Measurements from ENCODE around the gene PGLYRP3. TPM values are rescaled to one million over a fixed set of nuclear protein-coding genes. Genes with fewer than 3 reads are reported as not detected.

Gene PGLYRP3
- total and polyA plus RNA-seq, 2 experiments from 2014 or later: not detected

GRCh38 chr1:153293480-153293775 is 19.3 kb downstream of the PGLYRP3 start:
- Histone ChIP-seq H3K4me1 (ENCODE audit: insufficient read depth) (no peaks in the 10 kb centered on the region), H3K4me2 (no peak overlapping the region), H2AFZ (peak overlapping the region; percentile 97), H3K27ac (ENCODE audit: low read depth) (no peak overlapping the region), H3K9me2 (ENCODE audit: insufficient read depth) (no peaks in the 10 kb centered on the region), H3K4me3 (no peak overlapping the region), H4K20me1 (replicated peaks; ENCODE audit: insufficient read depth) (no peaks in the 10 kb centered on the region), H3K27me3 (ENCODE audit: insufficient read depth) (no peaks in the 10 kb centered on the region), H3F3A (replicated peaks; ENCODE audit: low read depth) (no peaks in the 10 kb centered on the region), H3K36me3 (ENCODE audit: insufficient read depth) (no peaks in the 10 kb centered on the region), H3K79me2 (replicated peaks; ENCODE audit: insufficient read depth) (no peaks in the 10 kb centered on the region)
- TF ChIP-seq ZNF331 (CRISPR knock-in tag; IDR thresholded peaks at IDR 0.05; ENCODE audit: low read depth): no peak
- Mint-ChIP-seq H3K27me3 (ENCODE audit: insufficient read depth, low read depth, poor library complexity) (peaks cover 9% of the 10 kb centered on the region), H3K36me3 (ENCODE audit: low read depth) (no peaks in the 10 kb centered on the region), H3K9me3 (no peaks in the 10 kb centered on the region), H3K4me1 (peaks cover 5% of the 10 kb centered on the region), H3K27ac (no peak overlapping the region), H3K4me3 (no peak overlapping the region)
- DNase-seq (ENCODE audit: low spot score) (no peak), ATAC-seq (no peak)

- H3K9me2 ChIP-seq (ENCODE audit: insufficient read depth): no peaks in the 10 kb centered on the region
- no peaks in the 10 kb centered on the region for H3K27me3 ChIP-seq (ENCODE audit: insufficient read depth)
- H3K4me3 ChIP-seq: no peak overlapping the region
- Mint-ChIP-seq H3K4me1 (peaks cover 8% of the 10 kb centered on the region), H3K27ac (no peak overlapping the region), H3K36me3 (ENCODE audit: low read depth) (no peaks in the 10 kb centered on the region), H3K27me3 (ENCODE audit: insufficient read depth, low read depth, poor library complexity) (peaks cover 9% of the 10 kb centered on the region), H3K9me3 (no peaks in the 10 kb centered on the region), H3K4me3 (no peak overlapping the region)
- H3K79me2 ChIP-seq (replicated peaks; ENCODE audit: insufficient read depth): no peaks in the 10 kb centered on the region
- no peaks in the 10 kb centered on the region for H3F3A ChIP-seq (replicated peaks; ENCODE audit: low read depth)
- H3K4me1 ChIP-seq (ENCODE audit: insufficient read depth): no peaks in the 10 kb centered on the region
- H3K4me2 ChIP-seq: peak overlapping the region; percentile 55; the same call in 1 of the 2 replicates
- DNase-seq (ENCODE audit: low spot score): peak; percentile 61
- H2AFZ ChIP-seq: peak overlapping the region; percentile 97
- no peak overlapping the region for H3K27ac ChIP-seq (ENCODE audit: low read depth)
- no peak for TF ChIP-seq POLR2AphosphoS5 (IDR thresholded peaks at IDR 0.05; ENCODE audit: low read depth)
- TF ChIP-seq, protein P1, sequence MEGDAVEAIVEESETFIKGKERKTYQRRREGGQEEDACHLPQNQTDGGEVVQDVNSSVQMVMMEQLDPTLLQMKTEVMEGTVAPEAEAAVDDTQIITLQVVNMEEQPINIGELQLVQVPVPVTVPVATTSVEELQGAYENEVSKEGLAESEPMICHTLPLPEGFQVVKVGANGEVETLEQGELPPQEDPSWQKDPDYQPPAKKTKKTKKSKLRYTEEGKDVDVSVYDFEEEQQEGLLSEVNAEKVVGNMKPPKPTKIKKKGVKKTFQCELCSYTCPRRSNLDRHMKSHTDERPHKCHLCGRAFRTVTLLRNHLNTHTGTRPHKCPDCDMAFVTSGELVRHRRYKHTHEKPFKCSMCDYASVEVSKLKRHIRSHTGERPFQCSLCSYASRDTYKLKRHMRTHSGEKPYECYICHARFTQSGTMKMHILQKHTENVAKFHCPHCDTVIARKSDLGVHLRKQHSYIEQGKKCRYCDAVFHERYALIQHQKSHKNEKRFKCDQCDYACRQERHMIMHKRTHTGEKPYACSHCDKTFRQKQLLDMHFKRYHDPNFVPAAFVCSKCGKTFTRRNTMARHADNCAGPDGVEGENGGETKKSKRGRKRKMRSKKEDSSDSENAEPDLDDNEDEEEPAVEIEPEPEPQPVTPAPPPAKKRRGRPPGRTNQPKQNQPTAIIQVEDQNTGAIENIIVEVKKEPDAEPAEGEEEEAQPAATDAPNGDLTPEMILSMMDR (conservative IDR thresholded peaks at IDR 0.05; ENCODE audit: low read depth in 2 of 2): peak; percentile 23 to 29; a peak in 3 of 4 replicates
- no peaks in the 10 kb centered on the region for H4K20me1 ChIP-seq (replicated peaks; ENCODE audit: insufficient read depth)
- ATAC-seq: peak; percentile 76
- H3K36me3 ChIP-seq (ENCODE audit: insufficient read depth): no peaks in the 10 kb centered on the region
Measured at GRCh38 chr1:153292740-153293479, 19.8 kb downstream of the PGLYRP3 start.

- no peaks in the 10 kb centered on the region for H3K9me3 Mint-ChIP-seq
- no peaks in the 10 kb centered on the region for H3K36me3 Mint-ChIP-seq (ENCODE audit: low read depth)
- H3K36me3 ChIP-seq (ENCODE audit: insufficient read depth): no peaks in the 10 kb centered on the region
- H3K4me2 ChIP-seq: 0 out of 2 replicates have a peak overlapping the region, but pooled peaks have one; percentile 55
- no peak overlapping the region for H3K4me3 Mint-ChIP-seq
- peak overlapping the region; percentile 97 for H2AFZ ChIP-seq
- no peaks in the 10 kb centered on the region for H3K4me1 ChIP-seq (ENCODE audit: insufficient read depth)
- H3K4me3 ChIP-seq: no peak overlapping the region
- H3K79me2 ChIP-seq (replicated peaks; ENCODE audit: insufficient read depth): no peaks in the 10 kb centered on the region
- H3K4me1 Mint-ChIP-seq: peaks cover 8% of the 10 kb centered on the region
- ATAC-seq (no peak), DNase-seq (ENCODE audit: low spot score) (no peak)
- no peaks in the 10 kb centered on the region for H3K9me2 ChIP-seq (ENCODE audit: insufficient read depth)
- H4K20me1 ChIP-seq (replicated peaks; ENCODE audit: insufficient read depth): no peaks in the 10 kb centered on the region
- H3K27ac ChIP-seq (ENCODE audit: low read depth): no peak overlapping the region
- H3K27me3 Mint-ChIP-seq (ENCODE audit: insufficient read depth, low read depth, poor library complexity): peaks cover 7% of the 10 kb centered on the region
- no peak overlapping the region for H3K27ac Mint-ChIP-seq
- no peaks in the 10 kb centered on the region for H3K27me3 ChIP-seq (ENCODE audit: insufficient read depth)
- H3F3A ChIP-seq (replicated peaks; ENCODE audit: low read depth): no peaks in the 10 kb centered on the region
- no peak for TF ChIP-seq CREB1 (CRISPR knock-in tag; IDR thresholded peaks at IDR 0.05; ENCODE audit: low read depth)
- TF ChIP-seq, protein P2, sequence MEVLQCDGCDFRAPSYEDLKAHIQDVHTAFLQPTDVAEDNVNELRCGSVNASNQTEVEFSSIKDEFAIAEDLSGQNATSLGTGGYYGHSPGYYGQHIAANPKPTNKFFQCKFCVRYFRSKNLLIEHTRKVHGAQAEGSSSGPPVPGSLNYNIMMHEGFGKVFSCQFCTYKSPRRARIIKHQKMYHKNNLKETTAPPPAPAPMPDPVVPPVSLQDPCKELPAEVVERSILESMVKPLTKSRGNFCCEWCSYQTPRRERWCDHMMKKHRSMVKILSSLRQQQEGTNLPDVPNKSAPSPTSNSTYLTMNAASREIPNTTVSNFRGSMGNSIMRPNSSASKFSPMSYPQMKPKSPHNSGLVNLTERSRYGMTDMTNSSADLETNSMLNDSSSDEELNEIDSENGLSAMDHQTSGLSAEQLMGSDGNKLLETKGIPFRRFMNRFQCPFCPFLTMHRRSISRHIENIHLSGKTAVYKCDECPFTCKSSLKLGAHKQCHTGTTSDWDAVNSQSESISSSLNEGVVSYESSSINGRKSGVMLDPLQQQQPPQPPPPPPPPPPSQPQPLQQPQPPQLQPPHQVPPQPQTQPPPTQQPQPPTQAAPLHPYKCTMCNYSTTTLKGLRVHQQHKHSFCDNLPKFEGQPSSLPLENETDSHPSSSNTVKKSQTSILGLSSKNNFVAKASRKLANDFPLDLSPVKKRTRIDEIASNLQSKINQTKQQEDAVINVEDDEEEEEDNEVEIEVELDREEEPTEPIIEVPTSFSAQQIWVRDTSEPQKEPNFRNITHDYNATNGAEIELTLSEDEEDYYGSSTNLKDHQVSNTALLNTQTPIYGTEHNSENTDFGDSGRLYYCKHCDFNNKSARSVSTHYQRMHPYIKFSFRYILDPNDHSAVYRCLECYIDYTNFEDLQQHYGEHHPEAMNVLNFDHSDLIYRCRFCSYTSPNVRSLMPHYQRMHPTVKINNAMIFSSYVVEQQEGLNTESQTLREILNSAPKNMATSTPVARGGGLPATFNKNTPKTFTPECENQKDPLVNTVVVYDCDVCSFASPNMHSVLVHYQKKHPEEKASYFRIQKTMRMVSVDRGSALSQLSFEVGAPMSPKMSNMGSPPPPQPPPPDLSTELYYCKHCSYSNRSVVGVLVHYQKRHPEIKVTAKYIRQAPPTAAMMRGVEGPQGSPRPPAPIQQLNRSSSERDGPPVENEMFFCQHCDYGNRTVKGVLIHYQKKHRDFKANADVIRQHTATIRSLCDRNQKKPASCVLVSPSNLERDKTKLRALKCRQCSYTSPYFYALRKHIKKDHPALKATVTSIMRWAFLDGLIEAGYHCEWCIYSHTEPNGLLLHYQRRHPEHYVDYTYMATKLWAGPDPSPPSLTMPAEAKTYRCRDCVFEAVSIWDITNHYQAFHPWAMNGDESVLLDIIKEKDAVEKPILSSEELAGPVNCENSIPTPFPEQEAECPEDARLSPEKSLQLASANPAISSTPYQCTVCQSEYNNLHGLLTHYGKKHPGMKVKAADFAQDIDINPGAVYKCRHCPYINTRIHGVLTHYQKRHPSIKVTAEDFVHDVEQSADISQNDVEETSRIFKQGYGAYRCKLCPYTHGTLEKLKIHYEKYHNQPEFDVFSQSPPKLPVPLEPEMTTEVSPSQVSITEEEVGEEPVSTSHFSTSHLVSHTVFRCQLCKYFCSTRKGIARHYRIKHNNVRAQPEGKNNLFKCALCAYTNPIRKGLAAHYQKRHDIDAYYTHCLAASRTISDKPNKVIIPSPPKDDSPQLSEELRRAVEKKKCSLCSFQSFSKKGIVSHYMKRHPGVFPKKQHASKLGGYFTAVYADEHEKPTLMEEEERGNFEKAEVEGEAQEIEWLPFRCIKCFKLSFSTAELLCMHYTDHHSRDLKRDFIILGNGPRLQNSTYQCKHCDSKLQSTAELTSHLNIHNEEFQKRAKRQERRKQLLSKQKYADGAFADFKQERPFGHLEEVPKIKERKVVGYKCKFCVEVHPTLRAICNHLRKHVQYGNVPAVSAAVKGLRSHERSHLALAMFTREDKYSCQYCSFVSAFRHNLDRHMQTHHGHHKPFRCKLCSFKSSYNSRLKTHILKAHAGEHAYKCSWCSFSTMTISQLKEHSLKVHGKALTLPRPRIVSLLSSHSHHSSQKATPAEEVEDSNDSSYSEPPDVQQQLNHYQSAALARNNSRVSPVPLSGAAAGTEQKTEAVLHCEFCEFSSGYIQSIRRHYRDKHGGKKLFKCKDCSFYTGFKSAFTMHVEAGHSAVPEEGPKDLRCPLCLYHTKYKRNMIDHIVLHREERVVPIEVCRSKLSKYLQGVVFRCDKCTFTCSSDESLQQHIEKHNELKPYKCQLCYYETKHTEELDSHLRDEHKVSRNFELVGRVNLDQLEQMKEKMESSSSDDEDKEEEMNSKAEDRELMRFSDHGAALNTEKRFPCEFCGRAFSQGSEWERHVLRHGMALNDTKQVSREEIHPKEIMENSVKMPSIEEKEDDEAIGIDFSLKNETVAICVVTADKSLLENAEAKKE (CRISPR knock-in tag; IDR thresholded peaks at IDR 0.05): no peak
Measured at GRCh38 chr1:153292185-153292584, 20.6 kb downstream of the PGLYRP3 start.
